HL-60 (cell line): Measurements from ENCODE around the gene CCDC85C.

Experiments
- GABPA ChIP-seq: IDR thresholded peaks from 2 replicates; pipeline ENCODE4 v1.6.1; 2012; ENCODE audit warnings: low read depth
- POLR2AphosphoS5 ChIP-seq: IDR thresholded peaks from 2 replicates; pipeline ENCODE4 v1.6.1; 2012; ENCODE audit warnings: low read depth
- TF ChIP-seq, protein P1 (sequence below): IDR thresholded peaks from one replicate; pipeline ENCODE4 v1.5.1; 2011; ENCODE audit warnings: low read length, control low read depth, inconsistent platforms; ENCODE audit not compliant: insufficient read depth
- TF ChIP-seq, protein P2 (sequence below): IDR thresholded peaks from 2 replicates; pipeline ENCODE4 v1.6.1; 2012; ENCODE audit warnings: low read depth; ENCODE audit not compliant: insufficient replicate concordance

- TF ChIP-seq, protein P1, sequence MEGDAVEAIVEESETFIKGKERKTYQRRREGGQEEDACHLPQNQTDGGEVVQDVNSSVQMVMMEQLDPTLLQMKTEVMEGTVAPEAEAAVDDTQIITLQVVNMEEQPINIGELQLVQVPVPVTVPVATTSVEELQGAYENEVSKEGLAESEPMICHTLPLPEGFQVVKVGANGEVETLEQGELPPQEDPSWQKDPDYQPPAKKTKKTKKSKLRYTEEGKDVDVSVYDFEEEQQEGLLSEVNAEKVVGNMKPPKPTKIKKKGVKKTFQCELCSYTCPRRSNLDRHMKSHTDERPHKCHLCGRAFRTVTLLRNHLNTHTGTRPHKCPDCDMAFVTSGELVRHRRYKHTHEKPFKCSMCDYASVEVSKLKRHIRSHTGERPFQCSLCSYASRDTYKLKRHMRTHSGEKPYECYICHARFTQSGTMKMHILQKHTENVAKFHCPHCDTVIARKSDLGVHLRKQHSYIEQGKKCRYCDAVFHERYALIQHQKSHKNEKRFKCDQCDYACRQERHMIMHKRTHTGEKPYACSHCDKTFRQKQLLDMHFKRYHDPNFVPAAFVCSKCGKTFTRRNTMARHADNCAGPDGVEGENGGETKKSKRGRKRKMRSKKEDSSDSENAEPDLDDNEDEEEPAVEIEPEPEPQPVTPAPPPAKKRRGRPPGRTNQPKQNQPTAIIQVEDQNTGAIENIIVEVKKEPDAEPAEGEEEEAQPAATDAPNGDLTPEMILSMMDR, result no peak
- TF ChIP-seq POLR2AphosphoS5, result no peak
- TF ChIP-seq, protein P2, sequence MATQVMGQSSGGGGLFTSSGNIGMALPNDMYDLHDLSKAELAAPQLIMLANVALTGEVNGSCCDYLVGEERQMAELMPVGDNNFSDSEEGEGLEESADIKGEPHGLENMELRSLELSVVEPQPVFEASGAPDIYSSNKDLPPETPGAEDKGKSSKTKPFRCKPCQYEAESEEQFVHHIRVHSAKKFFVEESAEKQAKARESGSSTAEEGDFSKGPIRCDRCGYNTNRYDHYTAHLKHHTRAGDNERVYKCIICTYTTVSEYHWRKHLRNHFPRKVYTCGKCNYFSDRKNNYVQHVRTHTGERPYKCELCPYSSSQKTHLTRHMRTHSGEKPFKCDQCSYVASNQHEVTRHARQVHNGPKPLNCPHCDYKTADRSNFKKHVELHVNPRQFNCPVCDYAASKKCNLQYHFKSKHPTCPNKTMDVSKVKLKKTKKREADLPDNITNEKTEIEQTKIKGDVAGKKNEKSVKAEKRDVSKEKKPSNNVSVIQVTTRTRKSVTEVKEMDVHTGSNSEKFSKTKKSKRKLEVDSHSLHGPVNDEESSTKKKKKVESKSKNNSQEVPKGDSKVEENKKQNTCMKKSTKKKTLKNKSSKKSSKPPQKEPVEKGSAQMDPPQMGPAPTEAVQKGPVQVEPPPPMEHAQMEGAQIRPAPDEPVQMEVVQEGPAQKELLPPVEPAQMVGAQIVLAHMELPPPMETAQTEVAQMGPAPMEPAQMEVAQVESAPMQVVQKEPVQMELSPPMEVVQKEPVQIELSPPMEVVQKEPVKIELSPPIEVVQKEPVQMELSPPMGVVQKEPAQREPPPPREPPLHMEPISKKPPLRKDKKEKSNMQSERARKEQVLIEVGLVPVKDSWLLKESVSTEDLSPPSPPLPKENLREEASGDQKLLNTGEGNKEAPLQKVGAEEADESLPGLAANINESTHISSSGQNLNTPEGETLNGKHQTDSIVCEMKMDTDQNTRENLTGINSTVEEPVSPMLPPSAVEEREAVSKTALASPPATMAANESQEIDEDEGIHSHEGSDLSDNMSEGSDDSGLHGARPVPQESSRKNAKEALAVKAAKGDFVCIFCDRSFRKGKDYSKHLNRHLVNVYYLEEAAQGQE, result no peak
- TF ChIP-seq GABPA, result no peak
These were observed 71.7 kb downstream of the CCDC85C start for GRCh38 chr14:99532310-99532709.
